Suppressor macrophage treated with lipopolysaccharide for 4 hours (primary cell): ENCODE measurements around the gene CREBL2.
"Not testable (repeated sequence)": the region's sequence is repeated elsewhere in the genome, so short reads cannot be mapped to it uniquely, and the experiment has no call there.

Experiments used
- DNase-seq: peaks from one replicate; pipeline ENCODE4 v3.0.0-alpha.2; 2020

Gene CREBL2

DNA sequence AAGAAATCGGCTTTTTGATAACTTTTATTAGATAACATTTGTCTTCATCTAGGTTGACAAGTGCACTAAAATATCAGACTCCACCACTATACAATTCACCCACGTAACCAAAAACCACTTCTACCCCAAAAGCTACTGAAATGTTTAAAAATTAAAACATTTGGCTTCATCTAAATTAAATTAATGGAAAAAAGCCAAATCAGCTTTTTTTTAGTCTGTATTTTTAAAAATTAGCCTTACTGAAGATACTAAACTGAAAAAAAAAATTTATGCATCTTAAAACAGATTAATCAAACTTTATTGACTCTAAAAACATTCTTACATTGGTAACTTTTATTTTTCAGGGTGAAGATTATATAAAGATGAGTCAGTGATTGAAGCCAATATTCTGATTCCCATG lies 30.0 kb downstream of the CREBL2 start:
- no peak for DNase-seq

DNA sequence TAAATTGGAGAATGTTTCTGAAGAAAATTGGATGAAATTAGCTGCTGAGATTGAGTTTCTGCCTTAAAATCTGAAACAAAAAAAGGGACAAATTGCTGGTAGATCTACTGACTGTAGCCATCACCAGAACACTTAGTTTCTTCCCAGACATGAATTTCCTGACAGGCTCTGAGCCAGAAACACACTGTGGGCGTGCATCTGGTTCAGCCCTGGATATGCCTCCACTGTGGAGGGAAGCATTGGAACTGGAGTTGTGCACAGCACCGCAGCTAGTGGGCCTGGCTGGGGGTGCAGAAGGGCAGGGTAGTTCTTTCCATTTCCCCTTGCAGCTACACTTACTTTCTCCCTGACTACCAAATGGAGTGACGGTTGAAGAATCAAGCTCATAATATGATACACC lies 31.2 kb downstream of the CREBL2 start:
- DNase-seq, result no peak

DNA sequence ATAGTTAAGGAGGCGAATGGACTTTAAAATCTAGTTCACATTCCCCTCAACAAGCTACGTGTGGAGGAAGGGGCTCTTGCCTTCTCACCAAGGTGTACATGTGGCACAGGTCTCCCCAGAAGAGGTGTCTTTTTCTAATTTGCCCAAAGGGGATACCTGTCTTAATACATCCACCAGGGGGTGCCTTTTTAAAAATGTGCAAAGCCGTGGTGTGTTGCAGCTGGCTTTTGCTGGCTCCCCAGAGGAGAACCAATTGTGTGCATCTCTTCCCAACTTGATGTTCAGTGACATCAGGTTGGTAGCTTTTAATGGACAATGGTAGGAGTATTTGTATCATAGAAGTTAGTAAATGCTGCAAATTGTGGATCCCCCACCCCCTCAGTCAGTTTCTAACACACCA lies 33.8 kb downstream of the CREBL2 start:
- no peak for DNase-seq

DNA sequence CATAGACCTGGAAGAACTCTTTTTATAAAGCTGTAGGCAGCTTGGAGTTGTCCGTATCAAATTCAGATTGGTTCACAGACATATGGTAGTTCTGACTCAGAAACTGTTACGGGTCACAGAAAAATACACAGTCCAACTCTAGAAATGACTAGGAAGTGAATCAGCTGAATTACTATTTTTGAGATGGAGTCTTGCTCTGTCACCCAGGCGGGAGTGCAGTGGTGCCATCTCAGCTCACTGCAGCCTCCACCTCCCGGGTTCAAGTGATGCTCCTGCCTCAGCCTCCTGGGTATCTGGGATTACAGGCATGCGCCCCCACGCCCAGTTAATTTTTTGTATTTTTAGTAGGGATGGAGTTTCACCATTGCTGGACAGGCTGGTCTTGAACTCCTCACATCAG lies 34.3 kb downstream of the CREBL2 start:
- not testable (repeated sequence) for DNase-seq

- no peak for DNase-seq
These were observed 34.9 kb downstream of the CREBL2 start for GRCh38 chr12:12646483-12647072.

GRCh38 chr12:12648284-12648683 lies 36.6 kb downstream of the CREBL2 start:
- DNase-seq, result no peak

- no peak for DNase-seq
These were observed 37.4 kb downstream of the CREBL2 start for GRCh38 chr12:12648951-12649650.

- DNase-seq, result no peak
These were observed 40.1 kb downstream of the CREBL2 start for GRCh38 chr12:12651752-12652151.

DNA sequence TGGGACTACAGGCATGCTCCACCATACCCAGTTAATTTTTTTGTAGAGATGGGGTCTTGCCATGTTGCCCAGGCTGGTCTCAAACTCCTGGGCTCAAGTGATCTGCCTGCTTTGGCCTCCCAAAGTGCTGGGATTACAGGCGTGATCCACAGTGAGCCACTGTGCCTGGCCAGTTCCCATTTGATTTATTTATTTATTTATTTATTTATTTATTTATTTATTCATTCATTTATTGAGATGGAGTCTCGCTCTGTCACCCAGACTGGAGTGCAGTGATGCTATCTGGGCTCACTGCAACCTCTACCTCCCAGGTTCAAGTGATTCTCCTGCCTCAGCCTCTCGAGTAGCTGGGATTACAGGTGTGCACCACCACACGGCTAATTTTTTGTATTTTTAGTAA lies 41.0 kb downstream of the CREBL2 start:
- DNase-seq, result not testable (repeated sequence)

- no peak for DNase-seq
These were observed 42.2 kb downstream of the CREBL2 start for GRCh38 chr12:12653922-12654321.

GRCh38 chr12:12654691-12655460 lies 43.2 kb downstream of the CREBL2 start:
- DNase-seq, result no peak

GRCh38 chr12:12660201-12660600 lies 48.5 kb downstream of the CREBL2 start:
- DNase-seq, result no peak

- no peak for DNase-seq
These were observed 49.6 kb downstream of the CREBL2 start for GRCh38 chr12:12661086-12661856.

DNA sequence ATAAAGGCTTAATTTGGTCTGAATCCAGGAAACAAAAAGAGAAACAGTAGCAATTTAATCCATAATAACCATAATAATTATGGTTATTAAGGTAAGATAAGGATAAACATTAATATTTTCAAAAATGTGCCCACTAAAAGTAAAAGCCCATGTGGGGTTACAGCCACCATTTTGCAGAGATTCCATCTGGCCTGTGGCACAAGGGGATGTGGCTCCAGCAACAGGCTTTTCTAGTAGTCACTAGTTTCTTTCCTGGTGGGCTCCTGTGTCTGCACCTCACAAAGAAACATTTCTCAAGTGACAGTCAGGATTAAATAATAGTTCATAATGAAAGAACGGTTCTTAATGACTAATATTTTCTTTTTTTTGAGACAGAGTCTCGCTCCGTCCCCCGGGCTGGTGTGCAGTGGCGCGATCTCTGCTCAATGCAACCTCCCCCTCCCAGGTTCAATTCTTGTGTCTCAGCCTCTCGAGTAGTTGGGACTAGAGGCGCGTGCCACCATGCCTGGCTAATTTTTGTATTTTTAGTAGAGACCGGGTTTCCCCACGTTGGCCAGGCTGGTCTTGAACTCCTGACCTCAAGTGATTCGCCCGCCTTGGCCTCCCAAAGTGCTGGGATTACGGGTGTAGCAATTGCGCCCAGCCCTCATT lies 52.1 kb downstream of the CREBL2 start:
- DNase-seq, result no peak

DNA sequence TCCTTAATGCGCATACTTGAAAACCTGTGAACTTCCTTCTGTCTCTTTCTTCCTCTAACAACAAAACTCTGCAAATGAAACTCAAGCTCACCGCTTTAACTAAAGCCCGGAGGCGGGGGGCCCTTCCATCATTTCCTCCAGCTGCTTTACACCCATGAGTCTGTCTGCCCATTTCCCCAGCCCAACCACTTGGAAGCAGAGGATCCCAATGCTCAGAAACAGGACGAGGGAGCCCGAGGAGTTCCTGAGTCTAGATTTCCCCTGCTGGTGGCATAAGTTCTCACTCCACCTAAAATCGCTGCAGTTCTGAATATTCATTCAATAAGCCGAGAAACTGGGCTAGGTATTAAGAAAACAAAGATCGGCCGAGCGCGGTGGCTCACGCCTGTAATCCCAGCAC lies 53.5 kb downstream of the CREBL2 start:
- DNase-seq, result no peak

GRCh38 chr12:12668005-12668404 lies 56.3 kb downstream of the CREBL2 start:
- DNase-seq, result no peak

GRCh38 chr12:12669020-12669419 lies 57.3 kb downstream of the CREBL2 start:
- no peak for DNase-seq

DNA sequence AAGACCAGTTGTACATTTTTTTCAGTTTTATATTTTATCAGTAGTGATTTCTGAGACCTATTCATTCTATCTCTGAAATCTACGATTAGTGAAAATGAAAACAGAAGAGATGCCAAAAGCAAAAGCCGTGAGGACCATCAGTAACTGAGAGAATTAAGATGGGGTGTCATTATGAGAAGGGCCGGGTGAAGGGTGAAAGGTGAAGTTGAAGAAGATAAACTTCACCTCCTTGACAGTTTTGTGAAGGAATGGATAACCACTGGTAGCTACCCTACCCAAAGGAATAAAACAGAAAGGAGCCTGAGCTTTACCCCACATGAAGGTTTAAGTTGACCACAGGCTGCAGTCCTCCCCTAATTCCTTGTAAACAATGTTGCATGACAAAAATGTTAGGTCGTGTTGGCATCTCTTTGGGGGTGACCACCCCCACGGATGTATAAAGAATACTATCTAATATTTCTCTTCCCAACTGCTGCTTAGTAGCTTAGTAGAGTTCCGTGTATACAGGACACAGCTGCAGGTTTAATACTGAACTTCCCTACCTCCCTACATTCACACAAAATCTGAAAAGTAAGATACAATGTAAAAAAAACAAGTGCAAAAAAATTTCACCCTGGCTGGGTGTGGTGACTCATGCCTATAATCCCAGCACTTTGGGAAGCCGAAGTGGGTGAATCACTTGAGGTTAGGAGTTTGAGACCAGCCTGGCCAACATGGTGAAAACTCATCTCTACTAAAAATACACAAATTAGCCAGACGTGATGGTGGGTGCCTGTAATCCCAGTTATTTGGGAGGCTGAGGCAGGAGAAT lies 60.4 kb downstream of the CREBL2 start:
- no peak for DNase-seq

DNA sequence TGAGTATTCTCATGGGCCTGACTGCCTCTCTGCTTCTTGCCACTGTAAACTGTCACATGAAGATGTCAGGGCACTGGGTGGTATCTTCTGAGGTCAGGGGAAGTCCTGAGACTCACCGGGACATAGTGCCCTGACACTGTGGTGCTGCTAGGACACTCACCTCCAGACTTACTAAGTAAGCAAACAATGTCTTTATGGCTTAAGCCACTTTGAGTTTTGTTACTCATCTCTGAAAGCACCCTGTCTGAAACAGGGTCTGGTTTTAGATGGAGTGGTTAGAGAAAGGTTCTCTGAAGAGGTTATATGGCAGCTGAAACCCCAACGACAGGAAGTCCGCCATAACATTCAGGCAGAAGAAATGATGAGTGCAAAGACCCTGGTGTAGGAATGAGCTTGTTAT lies 61.6 kb downstream of the CREBL2 start:
- DNase-seq, result no peak

DNA sequence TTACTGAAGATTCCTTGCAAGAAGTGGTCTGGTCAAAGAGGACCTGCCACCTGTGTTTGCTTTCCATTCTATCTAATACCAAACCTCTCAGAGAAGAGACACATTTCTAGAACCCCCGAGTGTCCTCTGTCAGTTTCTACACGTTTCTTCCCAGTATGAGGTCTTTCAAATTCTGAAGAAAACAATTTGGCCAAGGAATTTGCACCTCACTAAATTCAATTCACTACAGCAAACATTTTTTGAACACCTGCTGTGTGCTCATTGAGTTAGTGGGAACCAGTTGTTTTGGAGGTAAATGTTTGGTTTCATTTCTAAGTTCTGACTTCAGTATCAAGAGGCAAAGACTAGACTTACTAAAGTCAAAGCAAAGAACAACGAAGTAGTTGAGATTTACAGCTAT lies 64.9 kb downstream of the CREBL2 start:
- DNase-seq, result no peak

GRCh38 chr12:12681061-12681765 lies 69.5 kb downstream of the CREBL2 start:
- no peak for DNase-seq
